Endodermal cell (in vitro differentiated cells): ENCODE measurements around the gene MOGAT1. TPM values are rescaled to one million over a fixed set of nuclear protein-coding genes. Genes with fewer than 3 reads are reported as not detected.

ENCODE experiments used
- DNase-seq: peaks from one replicate; pipeline ENCODE4 v3.0.0-alpha.2; 2017
- H3K27ac ChIP-seq: 2 replicates; pipeline ENCODE4 v1.5.1; 2013; ENCODE audit warnings: mild to moderate bottlenecking, low read depth, low read length, moderate library complexity
- H3K27me3 ChIP-seq: 2 replicates; pipeline ENCODE4 v1.6.1; 2013; ENCODE audit warnings: mild to moderate bottlenecking, low read length, moderate library complexity; ENCODE audit not compliant: insufficient read depth, control insufficient read depth, poor library complexity, severe bottlenecking
- H3K36me3 ChIP-seq: 2 replicates; pipeline ENCODE4 v1.7.0; 2013; ENCODE audit warnings: mild to moderate bottlenecking, low read length, moderate library complexity; ENCODE audit not compliant: control insufficient read depth, insufficient read depth
- H3K4me1 ChIP-seq: one replicate; pipeline ENCODE4 v1.7.0; 2013; ENCODE audit warnings: low read length; ENCODE audit not compliant: control insufficient read depth, insufficient read depth
- H3K4me3 ChIP-seq: 2 replicates; pipeline ENCODE4 v1.5.1; 2013; ENCODE audit warnings: mild to moderate bottlenecking, low read length, moderate library complexity
- H3K9ac ChIP-seq: 2 replicates; pipeline ENCODE4 v1.6.1; 2013; ENCODE audit warnings: mild to moderate bottlenecking, low read length, moderate library complexity; ENCODE audit not compliant: poor library complexity, severe bottlenecking; ENCODE audit errors: extremely low read depth
- H3K9me3 ChIP-seq: 2 replicates; pipeline ENCODE4 v1.6.1; 2013; ENCODE audit warnings: mild to moderate bottlenecking, low read length, moderate library complexity; ENCODE audit not compliant: control insufficient read depth
- H3K27ac Mint-ChIP-seq: 2 replicates; pipeline ENCODE4 v1.8.0; 2020; ENCODE audit warnings: mixed read lengths
- H3K27me3 Mint-ChIP-seq: 2 replicates; pipeline ENCODE4 v1.8.0; 2021; ENCODE audit warnings: mild to moderate bottlenecking, mixed read lengths; ENCODE audit not compliant: insufficient read depth
- H3K36me3 Mint-ChIP-seq: 2 replicates; pipeline ENCODE4 v1.8.0; 2020; ENCODE audit warnings: low read depth, mixed read lengths
- H3K4me1 Mint-ChIP-seq: 2 replicates; pipeline ENCODE4 v1.8.0; 2020; ENCODE audit warnings: mixed read lengths
- H3K4me3 Mint-ChIP-seq: 2 replicates; pipeline ENCODE4 v1.8.0; 2020; ENCODE audit warnings: mild to moderate bottlenecking, moderate library complexity, mixed read lengths
- H3K9me3 Mint-ChIP-seq: 2 replicates; pipeline ENCODE4 v1.8.0; 2020; ENCODE audit warnings: mild to moderate bottlenecking, mixed read lengths
- WGBS, 2 experiments: methylation state at CpG; one replicate each; pipeline versions ENCODE4 v1.1.5 to v1.1.7; 2013; ENCODE audit warnings: missing lambda C conversion rate in 2 of 2, mixed read lengths in 1 of 2; ENCODE audit not compliant: insufficient coverage in 1 of 2, insufficient read length in 1 of 2; 5-methylcytosine and 5-hydroxymethylcytosine counted together
- total RNA-seq, 2 donors: library from RNA; stranded (reverse); fragmentation: NEBNext Ultra II Directional in 1 of 2; extraction: Animal tissue kit (Norgen Biotek cat#: 25700) in 1 of 2; gene quantifications; 2 replicates in 1 of 2; 3 replicates in 1 of 2; pipeline ENCODE4 v1.2.1, GENCODE V29; 2021
- TF ChIP-seq, protein P1 (sequence below): fragments of 200-600 bp; sonication (generic); conservative IDR thresholded peaks from 2 replicates; pipeline ENCODE4 v1.5.0; 2021; ENCODE audit warnings: antibody characterized with exemption, mild to moderate bottlenecking

The MOGAT1 gene
- total RNA-seq, 2 donors from 2014 or later: not detected

DNA sequence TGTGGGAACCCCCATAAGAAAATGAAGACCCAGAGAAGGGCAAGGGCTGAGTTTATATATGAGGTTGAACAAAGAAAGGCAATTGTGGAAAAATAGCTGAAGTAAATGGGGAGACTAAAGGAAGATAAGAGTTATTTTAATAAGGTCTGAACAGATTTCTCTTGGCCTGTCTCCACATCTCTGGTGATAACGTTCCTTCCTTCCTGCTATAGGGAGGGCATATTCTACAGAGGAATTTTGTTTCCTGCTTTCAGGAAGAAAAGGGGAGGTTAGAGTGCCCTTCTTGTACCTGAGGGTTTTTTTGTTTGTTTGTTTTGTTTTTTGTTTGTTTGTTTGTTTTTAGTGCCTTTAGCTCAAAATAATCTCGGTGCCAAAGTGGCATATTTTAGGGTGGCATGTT is 31.6 kb downstream of the MOGAT1 start:
- TF ChIP-seq, protein P1, sequence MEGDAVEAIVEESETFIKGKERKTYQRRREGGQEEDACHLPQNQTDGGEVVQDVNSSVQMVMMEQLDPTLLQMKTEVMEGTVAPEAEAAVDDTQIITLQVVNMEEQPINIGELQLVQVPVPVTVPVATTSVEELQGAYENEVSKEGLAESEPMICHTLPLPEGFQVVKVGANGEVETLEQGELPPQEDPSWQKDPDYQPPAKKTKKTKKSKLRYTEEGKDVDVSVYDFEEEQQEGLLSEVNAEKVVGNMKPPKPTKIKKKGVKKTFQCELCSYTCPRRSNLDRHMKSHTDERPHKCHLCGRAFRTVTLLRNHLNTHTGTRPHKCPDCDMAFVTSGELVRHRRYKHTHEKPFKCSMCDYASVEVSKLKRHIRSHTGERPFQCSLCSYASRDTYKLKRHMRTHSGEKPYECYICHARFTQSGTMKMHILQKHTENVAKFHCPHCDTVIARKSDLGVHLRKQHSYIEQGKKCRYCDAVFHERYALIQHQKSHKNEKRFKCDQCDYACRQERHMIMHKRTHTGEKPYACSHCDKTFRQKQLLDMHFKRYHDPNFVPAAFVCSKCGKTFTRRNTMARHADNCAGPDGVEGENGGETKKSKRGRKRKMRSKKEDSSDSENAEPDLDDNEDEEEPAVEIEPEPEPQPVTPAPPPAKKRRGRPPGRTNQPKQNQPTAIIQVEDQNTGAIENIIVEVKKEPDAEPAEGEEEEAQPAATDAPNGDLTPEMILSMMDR: no peak
- H3K4me1 ChIP-seq: no peaks in the 10 kb centered on the region
- no peaks in the 10 kb centered on the region for H3K36me3 ChIP-seq
- H3K27ac ChIP-seq: no peak overlapping the region
- Mint-ChIP-seq H3K36me3 (no peaks in the 10 kb centered on the region), H3K27me3 (peaks cover 13% of the 10 kb centered on the region), H3K27ac (no peak overlapping the region), H3K4me1 (no peaks in the 10 kb centered on the region), H3K9me3 (no peaks in the 10 kb centered on the region), H3K4me3 (no peak overlapping the region)
- peaks cover 5% of the 10 kb centered on the region for H3K27me3 ChIP-seq
- no peak overlapping the region for H3K4me3 ChIP-seq
- no peak for DNase-seq
- H3K9me3 ChIP-seq: no peaks in the 10 kb centered on the region
- no peak overlapping the region for H3K9ac ChIP-seq
- WGBS, 2 experiments: 83 to 86% methylated on average over 2 of the region's 2 CpGs

GRCh38 chr2:222703886-222704285 is 32.4 kb downstream of the MOGAT1 start:
- DNase-seq: no peak
- Histone ChIP-seq H3K4me3 (no peak overlapping the region), H3K9ac (no peak overlapping the region), H3K36me3 (no peaks in the 10 kb centered on the region), H3K4me1 (no peaks in the 10 kb centered on the region), H3K27me3 (peaks cover 5% of the 10 kb centered on the region), H3K27ac (no peak overlapping the region), H3K9me3 (no peaks in the 10 kb centered on the region)
- TF ChIP-seq, protein P1: no peak
- Mint-ChIP-seq H3K27me3 (peaks cover 13% of the 10 kb centered on the region), H3K4me1 (no peaks in the 10 kb centered on the region), H3K27ac (no peak overlapping the region), H3K4me3 (no peak overlapping the region), H3K9me3 (no peaks in the 10 kb centered on the region), H3K36me3 (no peaks in the 10 kb centered on the region)
- WGBS, 2 experiments: 93 to 100% methylated on average over 1 to 3 of the region's 3 CpGs

GRCh38 chr2:222706616-222707015 is 35.2 kb downstream of the MOGAT1 start:
- TF ChIP-seq, protein P1: no peak
- Histone ChIP-seq H3K9ac (no peak overlapping the region), H3K4me1 (peaks cover 4% of the 10 kb centered on the region), H3K9me3 (no peaks in the 10 kb centered on the region), H3K36me3 (no peaks in the 10 kb centered on the region), H3K27me3 (peaks cover 5% of the 10 kb centered on the region), H3K4me3 (no peak overlapping the region), H3K27ac (no peak overlapping the region)
- WGBS, 2 experiments: 87 to 89% methylated on average over 3 of the region's 3 CpGs
- H3K27me3 Mint-ChIP-seq: peaks cover 13% of the 10 kb centered on the region
- H3K27ac Mint-ChIP-seq: no peak overlapping the region
- no peaks in the 10 kb centered on the region for H3K36me3 Mint-ChIP-seq
- no peaks in the 10 kb centered on the region for H3K9me3 Mint-ChIP-seq
- no peak overlapping the region for H3K4me3 Mint-ChIP-seq
- no peak for DNase-seq
- peaks cover 8% of the 10 kb centered on the region for H3K4me1 Mint-ChIP-seq
